K562 (cell line): ENCODE results near the gene MEIOB. TPM values are rescaled to one million over a fixed set of nuclear protein-coding genes. Genes with fewer than 3 reads are reported as not detected.

Source experiments
- ATAC-seq: fragments of 200-7000 bp; cut with Tn5 transposase; 3 replicates; pipeline ENCODE4 v1.9.1; 2020; ENCODE audit warnings: moderate library complexity
- BruUV-seq: library from RNA; stranded (reverse); fragments of 400-500 nt; replicated peaks from 2 replicates; lab custom pipeline; 2021; lab: Mats Ljungman, UMichigan
- CTCF ChIA-PET: fragments of 300-600 bp; formaldehyde crosslinking; extraction: SDS; loops from one replicate; lab custom pipeline; 2021; ENCODE audit warnings: low intra/inter-chr PET ratio; lab: Yijun Ruan, JAX
- POLR2A ChIA-PET: fragments of 300-600, 350-650 bp; sonication (Branson Sonifier 250); formaldehyde crosslinking; extraction: SDS; loops from one replicate; lab custom pipeline; 2021; ENCODE audit warnings: antibody characterized with exemption, inconsistent platforms; lab: Yijun Ruan, JAX
- DNase-seq, 4 experiments: peaks; one replicate each; pipeline versions ENCODE4 v3.0.0 to v3.0.0-alpha.2; 2011 to 2018; ENCODE audit warnings: low spot score in 3 of 4, mixed read lengths in 3 of 4; ENCODE audit errors: extremely low read depth in 1 of 4
- FAIRE-seq: peaks from 2 replicates; lab custom pipeline; 2011; peaks lifted over from hg19 to GRCh38; lab: Jason Lieb, UNC
- H2AFZ ChIP-seq: 2 replicates; pipeline ENCODE4 v1.6.0; 2011; ENCODE audit warnings: low read depth, low read length, control low read depth, inconsistent platforms
- H3K27ac ChIP-seq: fragments of 200-600 bp; 3 replicates; pipeline ENCODE4 v1.8.0; 2011; ENCODE audit warnings: low read depth, mild to moderate bottlenecking, control low read depth, inconsistent platforms, low read length, moderate library complexity, mixed read lengths; ENCODE audit errors: extremely low read depth
- H3K27me3 ChIP-seq, 2 experiments: fragments of 300-600 bp in 1 of 2; 2 replicates in 1 of 2; 3 replicates in 1 of 2; pipeline versions ENCODE4 v1.6.0 to v1.8.0; 2011; ENCODE audit warnings: inconsistent platforms in 2 of 2, low read length in 2 of 2, mild to moderate bottlenecking in 1 of 2, mixed read lengths in 1 of 2, moderate library complexity in 1 of 2; ENCODE audit not compliant: control insufficient read depth in 2 of 2, insufficient read depth in 2 of 2
- H3K36me3 ChIP-seq: fragments of 300-600 bp; 3 replicates; pipeline ENCODE4 v1.8.0; 2011; ENCODE audit warnings: mild to moderate bottlenecking, low read length, inconsistent platforms; ENCODE audit not compliant: control insufficient read depth, insufficient read depth
- H3K4me1 ChIP-seq, 2 experiments: fragments of 200-600 bp in 1 of 2; replicated peaks in 1 of 2; 2 replicates in 1 of 2; 3 replicates in 1 of 2; pipeline versions ENCODE4 v1.5.1 to v1.8.0; 2011; ENCODE audit warnings: inconsistent platforms in 2 of 2, low read length in 2 of 2, mild to moderate bottlenecking in 1 of 2, mixed read lengths in 1 of 2, moderate library complexity in 1 of 2; ENCODE audit not compliant: control insufficient read depth in 2 of 2, insufficient read depth in 2 of 2
- H3K4me2 ChIP-seq: 2 replicates; pipeline ENCODE4 v1.6.1; 2011; ENCODE audit warnings: low read length, control low read depth, inconsistent platforms, mixed read lengths; ENCODE audit not compliant: insufficient read depth
- H3K4me3 ChIP-seq: fragments of 200-600 bp; sonication (generic), shearing (Covaris generic); 2 replicates; pipeline ENCODE4 v1.5.1; 2016; ENCODE audit warnings: control low read depth, inconsistent platforms
- H3K79me2 ChIP-seq: fragments of 200-600 bp; 3 replicates; pipeline ENCODE4 v1.8.0; 2011; ENCODE audit warnings: low read length, inconsistent platforms; ENCODE audit not compliant: control insufficient read depth, insufficient read depth
- H3K9ac ChIP-seq, 2 experiments: 2 replicates each; pipeline versions ENCODE4 v1.6.0 to v1.6.1; 2011; ENCODE audit warnings: low read depth in 2 of 2, low read length in 2 of 2, control low read depth in 1 of 2, inconsistent platforms in 1 of 2, mild to moderate bottlenecking in 1 of 2, mixed read lengths in 1 of 2; ENCODE audit not compliant: insufficient read depth in 1 of 2
- H3K9me1 ChIP-seq: one replicate; pipeline ENCODE4 v1.6.0; 2011; ENCODE audit warnings: inconsistent platforms, mild to moderate bottlenecking, low read length, moderate library complexity; ENCODE audit not compliant: control insufficient read depth, insufficient read depth
- H3K9me3 ChIP-seq: replicated peaks from 2 replicates; pipeline ENCODE4 v1.5.1; 2011; ENCODE audit warnings: low read depth, low read length, inconsistent platforms; ENCODE audit not compliant: control insufficient read depth, insufficient read depth
- H4K20me1 ChIP-seq: replicated peaks from 2 replicates; pipeline ENCODE4 v1.6.1; 2011; ENCODE audit warnings: low read length, inconsistent platforms, mixed read lengths; ENCODE audit not compliant: control insufficient read depth, insufficient read depth
- KDM2B ChIP-seq: fragments of 250-450 bp; sonication (Bioruptor Pico); IDR thresholded peaks from 2 replicates; pipeline ENCODE4 v1.8.0; 2021; ENCODE audit warnings: mild to moderate bottlenecking, moderate library complexity
- MAFK ChIP-seq: IDR thresholded peaks from 2 replicates; pipeline ENCODE4 v1.6.1; 2011; ENCODE audit warnings: low read length, improper control_type of control experiment
- MBD1 ChIP-seq: fragments of 250-450 bp; sonication (Bioruptor Pico); IDR thresholded peaks from 2 replicates; pipeline ENCODE4 v1.8.0; 2022; ENCODE audit warnings: inconsistent platforms
- NR2F6 ChIP-seq: fragments of 450-650 bp; formaldehyde crosslinking; IDR thresholded peaks from 2 replicates; pipeline ENCODE4 v1.4.0; 2020; ENCODE audit warnings: mild to moderate bottlenecking
- PCBP2 ChIP-seq: fragments of 200-400 bp; formaldehyde crosslinking; IDR thresholded peaks from 2 replicates; pipeline ENCODE4 v1.6.1; 2018; ENCODE audit warnings: low read length, low read depth, mild to moderate bottlenecking, moderate library complexity; ENCODE audit not compliant: poor library complexity, severe bottlenecking
- PHF8 ChIP-seq: fragments of 200-600 bp; sonication (generic); IDR thresholded peaks from 2 replicates; pipeline ENCODE4 v1.6.1; 2012; ENCODE audit warnings: mixed run types, mild to moderate bottlenecking, inconsistent platforms, low read length, moderate library complexity, borderline replicate concordance
- RFX7 ChIP-seq: fragments of 250-450 bp; sonication (Bioruptor Pico); IDR thresholded peaks from 2 replicates; pipeline ENCODE4 v1.5.1; 2021; ENCODE audit warnings: mild to moderate bottlenecking
- TBL1XR1 ChIP-seq, 2 experiments: IDR thresholded peaks; 2 replicates each; pipeline ENCODE4 v1.6.1; 2012; ENCODE audit warnings: improper control_type of control experiment in 2 of 2, low read length in 2 of 2, mild to moderate bottlenecking in 1 of 2
- ZNF175 ChIP-seq: fragments of 200-800 bp; sonication (Bioruptor generic); IDR thresholded peaks from 2 replicates; pipeline ENCODE4 v1.6.1; 2016; ENCODE audit warnings: low read depth, mild to moderate bottlenecking, missing genetic modification characterization, missing compliant biosample characterization
- ZNF41 ChIP-seq: fragments of 250-450 bp; sonication (Bioruptor Pico); conservative IDR thresholded peaks from 2 replicates; pipeline ENCODE4 v1.4.0; 2020; ENCODE audit warnings: mild to moderate bottlenecking
- WGBS: fragments of 100-300 bp; shearing (Covaris generic); methylation state at CpG from one replicate; pipeline ENCODE4 v1.1.6; 2016; ENCODE audit warnings: low coverage, mixed read lengths; ENCODE audit not compliant: insufficient coverage; ENCODE audit errors: missing lambda C conversion rate; 5-methylcytosine and 5-hydroxymethylcytosine counted together
- in situ Hi-C: fragments of 300-500 bp; cut with MboI; formaldehyde crosslinking; loops from 4 replicates; pipeline ENCODE4 v1.15.0; 2018; ENCODE audit warnings: inconsistent platforms, mixed read lengths
- intact Hi-C: fragments of 100-400 bp; cut with micrococcal nuclease; formaldehyde crosslinking; loops from 2 replicates; pipeline ENCODE4 v1.14.2; 2022
- polyA plus RNA-seq, 8 experiments: library from polyadenylated mRNA; depleted of rRNA in 4 of 8; stranded (reverse) in 5 of 8; unstranded in 3 of 8; fragments of >200 nt; fragmentation: Nextera tagmentation in 2 of 8; fragmentation: Illumina TruSeq in 1 of 8; extraction: Ambion mirVana in 2 of 8; extraction: Trizol in 1 of 8; gene quantifications; 2 replicates each; pipeline versions ENCODE4 v1.2.1 to v1.2.3, GENCODE V29; 2011 to 2014; ENCODE audit warnings: inconsistent platforms in 1 of 8, missing spikeins in 1 of 8
- total RNA-seq, 7 experiments: library from RNA; depleted of rRNA in 6 of 7; stranded (reverse); fragments of >200 nt in 6 of 7; fragmentation: Illumina TruSeq in 2 of 7; extraction: Trizol in 2 of 7; gene quantifications; 2 replicates each; pipeline versions ENCODE4 v1.2.1 to v1.2.3, GENCODE V29; 2011 to 2021; ENCODE audit warnings: low replicate concordance in 1 of 7
- TF ChIP-seq, protein P1 (sequence below): sonication (generic); formaldehyde crosslinking; IDR thresholded peaks from 2 replicates; pipeline ENCODE4 v1.8.1; 2023; ENCODE audit warnings: mild to moderate bottlenecking, missing genetic modification reagents

The MEIOB gene
- total and polyA plus RNA-seq, 9 of the 15 experiments (the other 6 are each of a cell fraction or from before 2014, with no cell fraction given): 25.4 to 203 (median 97.6) TPM

- H3K4me3 ChIP-seq: no peak overlapping the region
- ATAC-seq (no peak), FAIRE-seq (no peak), DNase-seq (no peak)
- CTCF ChIA-PET: no interaction called here
- no peak overlapping the region for H3K9ac ChIP-seq
- no peaks in the 10 kb centered on the region; the same call in 2 of the 3 replicates for H3K36me3 ChIP-seq
- BruUV-seq: no TSS peak
- no peaks in the 10 kb centered on the region for H3K9me1 ChIP-seq
- H2AFZ ChIP-seq: no peak overlapping the region
- no peaks in the 10 kb centered on the region for H3K9me3 ChIP-seq
- TF ChIP-seq, protein P1, sequence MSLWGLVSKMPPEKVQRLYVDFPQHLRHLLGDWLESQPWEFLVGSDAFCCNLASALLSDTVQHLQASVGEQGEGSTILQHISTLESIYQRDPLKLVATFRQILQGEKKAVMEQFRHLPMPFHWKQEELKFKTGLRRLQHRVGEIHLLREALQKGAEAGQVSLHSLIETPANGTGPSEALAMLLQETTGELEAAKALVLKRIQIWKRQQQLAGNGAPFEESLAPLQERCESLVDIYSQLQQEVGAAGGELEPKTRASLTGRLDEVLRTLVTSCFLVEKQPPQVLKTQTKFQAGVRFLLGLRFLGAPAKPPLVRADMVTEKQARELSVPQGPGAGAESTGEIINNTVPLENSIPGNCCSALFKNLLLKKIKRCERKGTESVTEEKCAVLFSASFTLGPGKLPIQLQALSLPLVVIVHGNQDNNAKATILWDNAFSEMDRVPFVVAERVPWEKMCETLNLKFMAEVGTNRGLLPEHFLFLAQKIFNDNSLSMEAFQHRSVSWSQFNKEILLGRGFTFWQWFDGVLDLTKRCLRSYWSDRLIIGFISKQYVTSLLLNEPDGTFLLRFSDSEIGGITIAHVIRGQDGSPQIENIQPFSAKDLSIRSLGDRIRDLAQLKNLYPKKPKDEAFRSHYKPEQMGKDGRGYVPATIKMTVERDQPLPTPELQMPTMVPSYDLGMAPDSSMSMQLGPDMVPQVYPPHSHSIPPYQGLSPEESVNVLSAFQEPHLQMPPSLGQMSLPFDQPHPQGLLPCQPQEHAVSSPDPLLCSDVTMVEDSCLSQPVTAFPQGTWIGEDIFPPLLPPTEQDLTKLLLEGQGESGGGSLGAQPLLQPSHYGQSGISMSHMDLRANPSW (CRISPR knock-in tag): no peak
- TF ChIP-seq ZNF175 (no peak), MBD1 (no peak), ZNF41 (CRISPR knock-in tag) (no peak), RFX7 (CRISPR knock-in tag) (no peak), KDM2B (CRISPR knock-in tag) (no peak), PHF8 (no peak), MAFK (no peak), TBL1XR1 (IDR thresholded peaks at IDR 0.05; ENCODE audit: low read length in 2 of 2) (no peak), PCBP2 (no peak), NR2F6 (CRISPR knock-in tag) (no peak)
- intact Hi-C loops (no loop called here), in situ Hi-C loops (no loop called here)
- POLR2A ChIA-PET: no interaction called here
- H4K20me1 ChIP-seq: no peaks in the 10 kb centered on the region
- H3K27ac ChIP-seq: no peak overlapping the region
- H3K4me2 ChIP-seq: no peak overlapping the region
- 85% methylated on average over 21 of the region's 24 CpGs for WGBS
- H3K4me1 ChIP-seq: peaks cover 3 to 59% of the 10 kb centered on the region in 2 experiments; a peak in 3 of 5 replicates
- H3K79me2 ChIP-seq: peaks cover 4% of the 10 kb centered on the region; the same call in 2 of the 3 replicates
- H3K27me3 ChIP-seq: no peaks in the 10 kb centered on the region
Observed at GRCh38 chr16:1821861-1822611, 49.9 kb downstream of the MEIOB start.
